ENCODE measurements around the gene USP51. TPM values are rescaled to one million over a fixed set of nuclear protein-coding genes. Genes with fewer than 3 reads are reported as not detected.

Gene USP51
- total RNA-seq, 1 experiment from 2014 or later, result not detected

DNA sequence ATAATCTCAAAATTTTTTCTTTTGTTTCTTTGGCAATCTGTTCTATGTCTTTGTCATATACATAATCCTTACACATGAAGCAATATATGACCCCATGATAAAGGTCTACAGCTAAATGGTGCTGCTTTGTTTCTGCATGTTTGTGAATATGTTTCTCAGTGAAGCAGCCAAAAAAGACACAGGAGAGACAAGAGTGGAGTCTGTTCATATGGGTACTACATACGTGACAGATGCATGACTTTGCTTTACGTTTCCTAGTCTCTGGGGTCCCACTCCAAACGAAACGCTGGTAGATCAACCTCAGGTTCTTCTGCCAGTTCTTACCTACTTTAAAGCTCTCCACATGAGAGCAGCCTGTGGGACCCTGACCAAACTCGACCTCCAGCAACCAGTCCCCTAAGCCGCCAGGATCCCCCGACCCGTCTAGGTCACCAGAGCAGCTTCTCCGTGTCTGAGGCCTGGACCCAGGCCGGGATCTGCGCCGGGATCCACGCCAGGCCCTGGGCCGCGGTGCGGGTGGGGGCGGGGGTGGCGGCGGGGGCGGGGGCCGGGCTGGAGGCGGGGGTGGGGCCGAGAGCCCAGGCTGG is 1.5 kb downstream of the USP51 start:
- H3K36me3 ChIP-seq (ENCODE audit: control insufficient read depth in 1 of 2, insufficient read depth in 2 of 2, low read length in 2 of 2), result no peaks in the 10 kb centered on the region
- no peaks in the 10 kb centered on the region for H4K20me1 ChIP-seq (ENCODE audit: insufficient read depth)
- ATAC-seq (no peak), DNase-seq (ENCODE audit: low read depth, low spot score) (no peak)
- no peak overlapping the region for H3K4me3 ChIP-seq (replicated peaks in 1 of 2; ENCODE audit: low read depth in 1 of 2, low read length in 2 of 2)
- H3K9ac ChIP-seq (ENCODE audit: low read length), result no peak overlapping the region
- no peak overlapping the region for H3K27ac ChIP-seq (ENCODE audit: low read depth, low read length)
- POLR2A ChIA-PET, result no interaction called here
- H3K9me3 ChIP-seq (ENCODE audit: control insufficient read depth in 1 of 2, insufficient read depth in 1 of 2, low read depth in 1 of 2, low read length in 2 of 2), result no peaks in the 10 kb centered on the region
- TF ChIP-seq, protein P1, sequence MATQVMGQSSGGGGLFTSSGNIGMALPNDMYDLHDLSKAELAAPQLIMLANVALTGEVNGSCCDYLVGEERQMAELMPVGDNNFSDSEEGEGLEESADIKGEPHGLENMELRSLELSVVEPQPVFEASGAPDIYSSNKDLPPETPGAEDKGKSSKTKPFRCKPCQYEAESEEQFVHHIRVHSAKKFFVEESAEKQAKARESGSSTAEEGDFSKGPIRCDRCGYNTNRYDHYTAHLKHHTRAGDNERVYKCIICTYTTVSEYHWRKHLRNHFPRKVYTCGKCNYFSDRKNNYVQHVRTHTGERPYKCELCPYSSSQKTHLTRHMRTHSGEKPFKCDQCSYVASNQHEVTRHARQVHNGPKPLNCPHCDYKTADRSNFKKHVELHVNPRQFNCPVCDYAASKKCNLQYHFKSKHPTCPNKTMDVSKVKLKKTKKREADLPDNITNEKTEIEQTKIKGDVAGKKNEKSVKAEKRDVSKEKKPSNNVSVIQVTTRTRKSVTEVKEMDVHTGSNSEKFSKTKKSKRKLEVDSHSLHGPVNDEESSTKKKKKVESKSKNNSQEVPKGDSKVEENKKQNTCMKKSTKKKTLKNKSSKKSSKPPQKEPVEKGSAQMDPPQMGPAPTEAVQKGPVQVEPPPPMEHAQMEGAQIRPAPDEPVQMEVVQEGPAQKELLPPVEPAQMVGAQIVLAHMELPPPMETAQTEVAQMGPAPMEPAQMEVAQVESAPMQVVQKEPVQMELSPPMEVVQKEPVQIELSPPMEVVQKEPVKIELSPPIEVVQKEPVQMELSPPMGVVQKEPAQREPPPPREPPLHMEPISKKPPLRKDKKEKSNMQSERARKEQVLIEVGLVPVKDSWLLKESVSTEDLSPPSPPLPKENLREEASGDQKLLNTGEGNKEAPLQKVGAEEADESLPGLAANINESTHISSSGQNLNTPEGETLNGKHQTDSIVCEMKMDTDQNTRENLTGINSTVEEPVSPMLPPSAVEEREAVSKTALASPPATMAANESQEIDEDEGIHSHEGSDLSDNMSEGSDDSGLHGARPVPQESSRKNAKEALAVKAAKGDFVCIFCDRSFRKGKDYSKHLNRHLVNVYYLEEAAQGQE (IDR thresholded peaks at IDR 0.05; ENCODE audit: low read depth), result no peak
- no peak for TF ChIP-seq JUND (IDR thresholded peaks at IDR 0.05)
- no peak for TF ChIP-seq CEBPB (IDR thresholded peaks at IDR 0.05; ENCODE audit: low read depth)
- no peak for TF ChIP-seq ELF1 (IDR thresholded peaks at IDR 0.05; ENCODE audit: borderline replicate concordance, low read depth)
- no peak for TF ChIP-seq POLR2A (IDR thresholded peaks at IDR 0.05; ENCODE audit: borderline replicate concordance, extremely low read depth, insufficient read depth, insufficient read length)
- TF ChIP-seq TCF7L2 (IDR thresholded peaks at IDR 0.05; ENCODE audit: borderline replicate concordance, extremely low read depth, insufficient read depth, insufficient read length), result no peak
- no peak for TF ChIP-seq CBX3 (IDR thresholded peaks at IDR 0.05; ENCODE audit: low read depth)
- TF ChIP-seq, protein P2, sequence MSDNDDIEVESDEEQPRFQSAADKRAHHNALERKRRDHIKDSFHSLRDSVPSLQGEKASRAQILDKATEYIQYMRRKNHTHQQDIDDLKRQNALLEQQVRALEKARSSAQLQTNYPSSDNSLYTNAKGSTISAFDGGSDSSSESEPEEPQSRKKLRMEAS (IDR thresholded peaks at IDR 0.05), result no peak
- no peak for TF ChIP-seq EGR1 (IDR thresholded peaks at IDR 0.05; ENCODE audit: low read depth)
- no peak for TF ChIP-seq FOSL1 (IDR thresholded peaks at IDR 0.05; ENCODE audit: low read depth)
- TF ChIP-seq, protein P3, sequence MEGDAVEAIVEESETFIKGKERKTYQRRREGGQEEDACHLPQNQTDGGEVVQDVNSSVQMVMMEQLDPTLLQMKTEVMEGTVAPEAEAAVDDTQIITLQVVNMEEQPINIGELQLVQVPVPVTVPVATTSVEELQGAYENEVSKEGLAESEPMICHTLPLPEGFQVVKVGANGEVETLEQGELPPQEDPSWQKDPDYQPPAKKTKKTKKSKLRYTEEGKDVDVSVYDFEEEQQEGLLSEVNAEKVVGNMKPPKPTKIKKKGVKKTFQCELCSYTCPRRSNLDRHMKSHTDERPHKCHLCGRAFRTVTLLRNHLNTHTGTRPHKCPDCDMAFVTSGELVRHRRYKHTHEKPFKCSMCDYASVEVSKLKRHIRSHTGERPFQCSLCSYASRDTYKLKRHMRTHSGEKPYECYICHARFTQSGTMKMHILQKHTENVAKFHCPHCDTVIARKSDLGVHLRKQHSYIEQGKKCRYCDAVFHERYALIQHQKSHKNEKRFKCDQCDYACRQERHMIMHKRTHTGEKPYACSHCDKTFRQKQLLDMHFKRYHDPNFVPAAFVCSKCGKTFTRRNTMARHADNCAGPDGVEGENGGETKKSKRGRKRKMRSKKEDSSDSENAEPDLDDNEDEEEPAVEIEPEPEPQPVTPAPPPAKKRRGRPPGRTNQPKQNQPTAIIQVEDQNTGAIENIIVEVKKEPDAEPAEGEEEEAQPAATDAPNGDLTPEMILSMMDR (IDR thresholded peaks at IDR 0.05 in 2 of 3, conservative IDR thresholded peaks at IDR 0.05 in 1 of 3; ENCODE audit: borderline replicate concordance in 1 of 3, insufficient read depth in 1 of 3, low read depth in 2 of 3, low read length in 2 of 3), result no peak
- TF ChIP-seq RAD21 (IDR thresholded peaks at IDR 0.05; ENCODE audit: low read depth), result no peak
- no peak for TF ChIP-seq POLR2AphosphoS5 (IDR thresholded peaks at IDR 0.05; ENCODE audit: low read depth, low read length)
- TF ChIP-seq SRF (IDR thresholded peaks at IDR 0.05; ENCODE audit: low read depth), result no peak
- TF ChIP-seq SP1 (IDR thresholded peaks at IDR 0.05; ENCODE audit: low read depth), result no peak
- TF ChIP-seq, protein P4, sequence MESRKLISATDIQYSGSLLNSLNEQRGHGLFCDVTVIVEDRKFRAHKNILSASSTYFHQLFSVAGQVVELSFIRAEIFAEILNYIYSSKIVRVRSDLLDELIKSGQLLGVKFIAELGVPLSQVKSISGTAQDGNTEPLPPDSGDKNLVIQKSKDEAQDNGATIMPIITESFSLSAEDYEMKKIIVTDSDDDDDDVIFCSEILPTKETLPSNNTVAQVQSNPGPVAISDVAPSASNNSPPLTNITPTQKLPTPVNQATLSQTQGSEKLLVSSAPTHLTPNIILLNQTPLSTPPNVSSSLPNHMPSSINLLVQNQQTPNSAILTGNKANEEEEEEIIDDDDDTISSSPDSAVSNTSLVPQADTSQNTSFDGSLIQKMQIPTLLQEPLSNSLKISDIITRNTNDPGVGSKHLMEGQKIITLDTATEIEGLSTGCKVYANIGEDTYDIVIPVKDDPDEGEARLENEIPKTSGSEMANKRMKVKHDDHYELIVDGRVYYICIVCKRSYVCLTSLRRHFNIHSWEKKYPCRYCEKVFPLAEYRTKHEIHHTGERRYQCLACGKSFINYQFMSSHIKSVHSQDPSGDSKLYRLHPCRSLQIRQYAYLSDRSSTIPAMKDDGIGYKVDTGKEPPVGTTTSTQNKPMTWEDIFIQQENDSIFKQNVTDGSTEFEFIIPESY (IDR thresholded peaks at IDR 0.05; ENCODE audit: extremely low read depth, insufficient replicate concordance, low read length), result no peak
- no peak for TF ChIP-seq SIN3A (IDR thresholded peaks at IDR 0.05; ENCODE audit: low read depth)
- no peak for TF ChIP-seq ZFX (IDR thresholded peaks at IDR 0.05)
- TF ChIP-seq YY1 (IDR thresholded peaks at IDR 0.05; ENCODE audit: extremely low read depth, insufficient replicate concordance, low read depth, low read length), result no peak
- no peaks in the 10 kb centered on the region for H3K27me3 ChIP-seq (ENCODE audit: insufficient read depth, low read length)
- H3K79me2 ChIP-seq (ENCODE audit: insufficient read depth, low read length), result no peaks in the 10 kb centered on the region
- no peaks in the 10 kb centered on the region for H3K9me2 ChIP-seq (ENCODE audit: insufficient read depth)
- H3K4me2 ChIP-seq (ENCODE audit: low read length), result no peak overlapping the region
- BruUV-seq (replicated peaks), result no TSS peak
- CTCF ChIA-PET, result no interaction called here
- RAD21 ChIA-PET (ENCODE audit: low non-redundant PET in 1 of 2, low total read pairs in 2 of 2, uncharacterized antibody in 2 of 2, unreplicated experiment in 2 of 2), result no interaction called here
- H2AFZ ChIP-seq (ENCODE audit: low read depth, low read length, poor library complexity, severe bottlenecking), result no peak overlapping the region
- H3K4me1 ChIP-seq (ENCODE audit: control insufficient read depth in 1 of 2, insufficient read depth in 2 of 2, low read length in 2 of 2), result no peaks in the 10 kb centered on the region
- intact Hi-C loops (cut with micrococcal nuclease), result no loop called here
